A673 (cell line): ENCODE results near the gene OR51G1. TPM values are rescaled to one million over a fixed set of nuclear protein-coding genes. Genes with fewer than 3 reads are reported as not detected.
"Not testable (repeated sequence)": the region's sequence is repeated elsewhere in the genome, so short reads cannot be mapped to it uniquely, and the experiment has no call there.

ENCODE experiments used
- BruUV-seq: library from RNA; stranded (reverse); fragments of 400-500 nt; replicated peaks from 2 replicates; lab custom pipeline; 2021; lab: Mats Ljungman, UMichigan
- CTCF ChIA-PET: fragments of 300-600 bp; sonication (Branson Sonifier 250); formaldehyde crosslinking; loops from one replicate; lab custom pipeline; 2022; ENCODE audit warnings: antibody characterized with exemption; lab: Charles Lee
- POLR2A ChIA-PET: fragments of 300-600 bp; sonication (Branson Sonifier 250); formaldehyde crosslinking; loops from one replicate; lab custom pipeline; 2022; ENCODE audit warnings: antibody characterized with exemption; ENCODE audit not compliant: low non-redundant PET; lab: Charles Lee
- DNase-seq: peaks from one replicate; pipeline ENCODE4 v3.0.0-alpha.2; 2015; ENCODE audit warnings: low spot score
- H3K27ac ChIP-seq: fragments of 200-600 bp; sonication (generic); 2 replicates; pipeline ENCODE4 v1.5.1; 2016; ENCODE audit warnings: mixed run types, low read depth, mild to moderate bottlenecking, mixed read lengths, antibody characterized with exemption, low read length; ENCODE audit not compliant: poor library complexity, severe bottlenecking
- H3K27me3 ChIP-seq: fragments of 200-600 bp; sonication (generic); replicated peaks from 2 replicates; pipeline ENCODE4 v1.6.1; 2017; ENCODE audit warnings: mixed run types, low read depth, mild to moderate bottlenecking, mixed read lengths, antibody characterized with exemption, low read length; ENCODE audit not compliant: insufficient read depth, poor library complexity
- H3K36me3 ChIP-seq: fragments of 200-600 bp; sonication (generic); 2 replicates; pipeline ENCODE4 v1.6.1; 2016; ENCODE audit warnings: mixed run types, mild to moderate bottlenecking, mixed read lengths, antibody characterized with exemption, low read length; ENCODE audit not compliant: insufficient read depth, poor library complexity, severe bottlenecking
- H3K4me1 ChIP-seq: fragments of 200-600 bp; sonication (generic); 2 replicates; pipeline ENCODE4 v1.6.1; 2017; ENCODE audit warnings: mixed run types, mild to moderate bottlenecking, mixed read lengths, antibody characterized with exemption, low read length; ENCODE audit not compliant: insufficient read depth, poor library complexity, severe bottlenecking
- H3K4me3 ChIP-seq: fragments of 200-600 bp; sonication (generic); 2 replicates; pipeline ENCODE4 v1.5.1; 2016; ENCODE audit warnings: low read depth, mixed run types, mild to moderate bottlenecking, mixed read lengths, low read length; ENCODE audit not compliant: poor library complexity, severe bottlenecking
- H3K9me3 ChIP-seq: fragments of 200-600 bp; sonication (generic); 2 replicates; pipeline ENCODE4 v1.6.1; 2016; ENCODE audit warnings: mixed run types, low read depth, mild to moderate bottlenecking, mixed read lengths, antibody characterized with exemption, low read length; ENCODE audit not compliant: poor library complexity, severe bottlenecking
- CTCF ChIP-seq: fragments of 300-800, 200-600 bp; sonication (generic); conservative IDR thresholded peaks from 2 replicates; pipeline ENCODE4 v1.5.1; 2017; ENCODE audit warnings: low read depth, mild to moderate bottlenecking, antibody characterized with exemption, low read length, moderate library complexity, mixed read lengths
- EZH2 ChIP-seq: fragments of 200-600 bp; sonication (generic); IDR thresholded peaks from 2 replicates; pipeline ENCODE4 v1.6.1; 2017; ENCODE audit warnings: borderline replicate concordance, low read depth, mild to moderate bottlenecking, mixed read lengths, antibody characterized with exemption, low read length; ENCODE audit not compliant: poor library complexity, severe bottlenecking
- intact Hi-C: fragments of 100-400 bp; cut with micrococcal nuclease; formaldehyde crosslinking; loops from one replicate; pipeline ENCODE4 v1.10.0; 2022; ENCODE audit not compliant: unreplicated experiment
- total RNA-seq: library from RNA; stranded (reverse); gene quantifications from 2 replicates; pipeline ENCODE4 v1.2.3, GENCODE V29; 2021

OR51G1 gene
- total RNA-seq, 1 experiment from 2014 or later = not detected

- intact Hi-C loops = no loop called here
- Histone ChIP-seq H3K27me3 (no peaks in the 10 kb centered on the region), H3K4me3 (no peak overlapping the region), H3K9me3 (no peaks in the 10 kb centered on the region), H3K27ac (no peak overlapping the region), H3K36me3 (no peaks in the 10 kb centered on the region), H3K4me1 (no peaks in the 10 kb centered on the region)
- DNase-seq = no peak
- no peak for TF ChIP-seq EZH2
- no peak for TF ChIP-seq CTCF
- BruUV-seq = no TSS peak
- ChIA-PET CTCF (no interaction called here), POLR2A (no interaction called here)
These were observed 33.3 kb upstream of the OR51G1 start for GRCh38 chr11:4957396-4957795.

GRCh38 chr11:4955613-4956012 lies 31.5 kb upstream of the OR51G1 start, which contains the start of gene OR51A2:
OR51A2 (minus strand) TSS chr11:4955713; CDS start chr11:4955713, 0 bp downstream.
- POLR2A ChIA-PET, H3K9me3 ChIP-seq, CTCF ChIA-PET, H3K27me3 ChIP-seq, H3K27ac ChIP-seq, H3K4me1 ChIP-seq, intact Hi-C loops, BruUV-seq, H3K4me3 ChIP-seq, DNase-seq, H3K36me3 ChIP-seq: not testable (repeated sequence)

GRCh38 chr11:4947505-4947904 lies 23.4 kb upstream of the OR51G1 start, which contains the start of gene OR51A4:
OR51A4 (minus strand) TSS chr11:4947605; CDS start chr11:4947100, 505 bp downstream.
- TF ChIP-seq CTCF (no peak), EZH2 (no peak)
- no peaks in the 10 kb centered on the region for H3K4me1 ChIP-seq
- H3K27ac ChIP-seq = no peak within 1 kb of the TSS
- intact Hi-C loops = no loop called here
- no TSS peak for BruUV-seq
- CTCF ChIA-PET = no interaction called here
- no peaks in the 10 kb centered on the region for H3K27me3 ChIP-seq
- no peak within 1 kb of the TSS for H3K4me3 ChIP-seq
- POLR2A ChIA-PET = no interaction called here
- no peaks in the 10 kb centered on the region for H3K9me3 ChIP-seq
- H3K36me3 ChIP-seq = no peaks in the 10 kb centered on the region
- DNase-seq = no peak

GRCh38 chr11:4936745-4937144 lies 12.6 kb upstream of the OR51G1 start:
- H3K4me3 ChIP-seq = no peak overlapping the region
- no peak for DNase-seq
- no peak for TF ChIP-seq CTCF
- TF ChIP-seq EZH2 = no peak
- H3K27ac ChIP-seq = no peak overlapping the region
- no peaks in the 10 kb centered on the region for H3K36me3 ChIP-seq
- intact Hi-C loops = no loop called here
- no TSS peak for BruUV-seq
- ChIA-PET POLR2A (no interaction called here), CTCF (no interaction called here)
- H3K4me1 ChIP-seq = no peaks in the 10 kb centered on the region
- no peaks in the 10 kb centered on the region for H3K9me3 ChIP-seq
- no peaks in the 10 kb centered on the region for H3K27me3 ChIP-seq
